HepG2 (cell line): ENCODE data around the gene TTLL10. TPM values are rescaled to one million over a fixed set of nuclear protein-coding genes. Genes with fewer than 3 reads are reported as not detected.
A peak's percentile ranks its signal among the peaks of the same experiment; 100 is the strongest.

Source experiments
- ATF6 ChIP-seq: sonication (generic); formaldehyde crosslinking; conservative IDR thresholded peaks from 2 replicates; pipeline ENCODE4 v1.4.0; 2020; ENCODE audit warnings: missing genetic modification reagents
- CEBPZ ChIP-seq: IDR thresholded peaks from 2 replicates; pipeline ENCODE4 v1.6.1; 2012; ENCODE audit warnings: low read length, improper control_type of control experiment
- FIP1L1 ChIP-seq: fragments of 200-400 bp; formaldehyde crosslinking; IDR thresholded peaks from 2 replicates; pipeline ENCODE4 v1.6.1; 2018; ENCODE audit warnings: low read depth, mild to moderate bottlenecking, low read length, moderate library complexity, borderline replicate concordance; ENCODE audit not compliant: insufficient read depth
- FOSL2 ChIP-seq: sonication (generic); formaldehyde crosslinking; IDR thresholded peaks from 2 replicates; pipeline ENCODE4 v1.4.0; 2020; ENCODE audit warnings: missing genetic modification reagents
- FOXA1 ChIP-seq, 2 experiments: fragments of 450-650 bp in 1 of 2; sonication (generic) in 1 of 2; formaldehyde crosslinking in 1 of 2; IDR thresholded peaks; 2 replicates each; pipeline versions ENCODE4 v1.4.0 to v1.6.1; 2016 to 2020; ENCODE audit warnings: missing genetic modification reagents in 1 of 2
- KDM1A ChIP-seq: IDR thresholded peaks from 2 replicates; pipeline ENCODE4 v1.6.1; 2016; ENCODE audit warnings: missing compliant biosample characterization
- NR0B2 ChIP-seq: sonication (generic); formaldehyde crosslinking; IDR thresholded peaks from 2 replicates; pipeline ENCODE4 v1.4.0; 2020; ENCODE audit warnings: mild to moderate bottlenecking, missing genetic modification reagents
- SNAPC2 ChIP-seq: sonication (generic); formaldehyde crosslinking; IDR thresholded peaks from 2 replicates; pipeline ENCODE4 v1.8.1; 2022; ENCODE audit warnings: mild to moderate bottlenecking, missing genetic modification reagents
- SOX6 ChIP-seq, 2 experiments: fragments of 450-650 bp in 1 of 2; sonication (generic) in 1 of 2; formaldehyde crosslinking in 1 of 2; IDR thresholded peaks; 2 replicates each; pipeline versions ENCODE4 v1.4.0 to v1.6.1; 2017 to 2020; ENCODE audit warnings: antibody characterized with exemption in 1 of 2, mild to moderate bottlenecking in 1 of 2, missing genetic modification reagents in 1 of 2
- SSRP1 ChIP-seq: IDR thresholded peaks from 2 replicates; pipeline ENCODE4 v1.6.1; 2016; ENCODE audit warnings: control low read depth
- WIZ ChIP-seq: sonication (generic); formaldehyde crosslinking; IDR thresholded peaks from 2 replicates; pipeline ENCODE4 v1.5.1; 2020; ENCODE audit warnings: mild to moderate bottlenecking, missing genetic modification reagents
- ZBTB7B ChIP-seq: sonication (generic); formaldehyde crosslinking; IDR thresholded peaks from 2 replicates; pipeline ENCODE4 v1.4.0; 2020; ENCODE audit warnings: missing genetic modification reagents
- ZFYVE20 ChIP-seq: sonication (generic); formaldehyde crosslinking; IDR thresholded peaks from 2 replicates; pipeline ENCODE4 v1.8.0; 2023; ENCODE audit warnings: low read depth, mild to moderate bottlenecking, moderate library complexity, missing genetic modification reagents, borderline replicate concordance
- ZNF20 ChIP-seq: sonication (generic); formaldehyde crosslinking; IDR thresholded peaks from 2 replicates; pipeline ENCODE4 v1.4.0; 2020; ENCODE audit warnings: mild to moderate bottlenecking, moderate library complexity, missing genetic modification reagents
- ZNF83 ChIP-seq: sonication (generic); formaldehyde crosslinking; IDR thresholded peaks from 2 replicates; pipeline ENCODE4 v1.4.0; 2020; ENCODE audit warnings: missing genetic modification reagents, mild to moderate bottlenecking, borderline replicate concordance
- ZXDC ChIP-seq: sonication (generic); formaldehyde crosslinking; IDR thresholded peaks from 2 replicates; pipeline ENCODE4 v1.5.0; 2020; ENCODE audit warnings: mild to moderate bottlenecking, missing genetic modification reagents
- ZZZ3 ChIP-seq: sonication (generic); formaldehyde crosslinking; IDR thresholded peaks from 2 replicates; pipeline ENCODE4 v1.4.0; 2020; ENCODE audit warnings: missing genetic modification reagents, mild to moderate bottlenecking, borderline replicate concordance
- polyA plus RNA-seq, 8 experiments: library from polyadenylated mRNA; depleted of rRNA in 3 of 8; stranded (reverse) in 7 of 8; unstranded in 1 of 8; fragments of >200 nt; fragmentation: Illumina TruSeq in 4 of 8; extraction: Trizol in 4 of 8; gene quantifications; 2 replicates each; pipeline versions ENCODE4 v1.2.1 to v1.2.3, GENCODE V29; 2011 to 2016; ENCODE audit warnings: low read depth in 4 of 8, missing spikeins in 1 of 8, mixed read lengths in 1 of 8; ENCODE audit not compliant: insufficient read depth in 1 of 8
- total RNA-seq, 5 experiments: library from RNA; depleted of rRNA; stranded (reverse); fragments of >200 nt; fragmentation: Illumina TruSeq; extraction: Trizol; gene quantifications; 2 replicates each; pipeline ENCODE4 v1.2.3, GENCODE V29; 2016; ENCODE audit warnings: low read depth in 1 of 5
- TF ChIP-seq, protein P1 (sequence below): sonication (generic); formaldehyde crosslinking; IDR thresholded peaks from 2 replicates; pipeline ENCODE4 v1.5.0; 2020; ENCODE audit warnings: mild to moderate bottlenecking, missing genetic modification reagents, moderate library complexity

TTLL10 gene
- total and polyA plus RNA-seq, 2 of the 13 experiments (the other 11 are each of a cell fraction or from before 2014, with no cell fraction given): not detected

DNA sequence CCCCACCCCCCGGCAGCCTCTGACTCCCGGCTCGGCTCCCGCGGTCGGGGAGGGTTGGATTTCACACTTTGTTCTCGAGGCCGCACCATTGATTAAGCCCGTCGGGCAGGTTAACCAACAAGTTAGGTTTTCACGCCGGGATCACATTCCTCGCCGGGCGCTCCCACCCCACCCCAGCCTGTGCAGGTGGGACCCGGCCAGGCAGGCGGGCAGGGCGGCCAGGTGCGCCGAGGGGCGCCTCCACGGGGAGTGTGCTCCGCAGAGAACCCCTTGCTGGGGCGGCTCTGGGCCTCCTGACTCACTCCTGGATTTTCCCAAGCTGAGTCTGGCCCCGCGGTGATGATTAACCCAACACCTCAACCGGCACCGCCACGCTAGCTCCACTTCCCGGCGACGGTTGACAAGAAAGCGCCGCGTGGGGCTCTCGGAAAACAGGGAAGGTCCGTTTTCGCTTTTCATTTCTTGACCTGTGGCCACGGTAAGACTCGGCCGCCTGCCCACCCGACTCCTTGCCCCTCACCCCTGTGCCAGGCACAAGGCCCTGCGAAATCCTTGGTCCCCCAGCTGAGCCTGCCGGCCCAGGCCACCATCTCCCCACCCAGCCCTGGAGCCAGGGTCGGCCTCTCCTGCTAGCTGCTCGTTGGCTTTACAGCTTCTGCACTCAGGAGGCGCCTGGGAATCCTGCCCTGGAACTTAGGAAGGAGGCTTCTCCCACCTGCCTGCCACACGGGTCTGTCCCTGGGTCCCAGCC lies 8.8 kb upstream of the TTLL10 start (continued):
- TF ChIP-seq CEBPZ: no peak
- no peak for TF ChIP-seq WIZ
- TF ChIP-seq ZXDC (CRISPR knock-in tag): peak; percentile 56; the same call in 1 of the 2 replicates
- TF ChIP-seq, protein P1, sequence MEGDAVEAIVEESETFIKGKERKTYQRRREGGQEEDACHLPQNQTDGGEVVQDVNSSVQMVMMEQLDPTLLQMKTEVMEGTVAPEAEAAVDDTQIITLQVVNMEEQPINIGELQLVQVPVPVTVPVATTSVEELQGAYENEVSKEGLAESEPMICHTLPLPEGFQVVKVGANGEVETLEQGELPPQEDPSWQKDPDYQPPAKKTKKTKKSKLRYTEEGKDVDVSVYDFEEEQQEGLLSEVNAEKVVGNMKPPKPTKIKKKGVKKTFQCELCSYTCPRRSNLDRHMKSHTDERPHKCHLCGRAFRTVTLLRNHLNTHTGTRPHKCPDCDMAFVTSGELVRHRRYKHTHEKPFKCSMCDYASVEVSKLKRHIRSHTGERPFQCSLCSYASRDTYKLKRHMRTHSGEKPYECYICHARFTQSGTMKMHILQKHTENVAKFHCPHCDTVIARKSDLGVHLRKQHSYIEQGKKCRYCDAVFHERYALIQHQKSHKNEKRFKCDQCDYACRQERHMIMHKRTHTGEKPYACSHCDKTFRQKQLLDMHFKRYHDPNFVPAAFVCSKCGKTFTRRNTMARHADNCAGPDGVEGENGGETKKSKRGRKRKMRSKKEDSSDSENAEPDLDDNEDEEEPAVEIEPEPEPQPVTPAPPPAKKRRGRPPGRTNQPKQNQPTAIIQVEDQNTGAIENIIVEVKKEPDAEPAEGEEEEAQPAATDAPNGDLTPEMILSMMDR (CRISPR knock-in tag): 0 out of 2 replicates have a peak, but pooled peaks have one; percentile 7
- TF ChIP-seq SNAPC2 (CRISPR knock-in tag): no peak
- TF ChIP-seq FIP1L1: no peak
- TF ChIP-seq ZNF20 (CRISPR knock-in tag): no peak
- no peak for TF ChIP-seq SOX6 (IDR thresholded peaks at IDR 0.05)
- peak; percentile 9; the same call in 1 of the 2 replicates for TF ChIP-seq SOX6 (CRISPR knock-in tag; IDR thresholded peaks at IDR 0.05)
- no peak for TF ChIP-seq FOXA1 (IDR thresholded peaks at IDR 0.05)
- TF ChIP-seq FOXA1 (CRISPR knock-in tag; IDR thresholded peaks at IDR 0.05): no peak
- TF ChIP-seq KDM1A: no peak
- peak; percentile 48; the same call in 1 of the 2 replicates for TF ChIP-seq ZBTB7B (CRISPR knock-in tag)
- TF ChIP-seq ATF6: no peak
- TF ChIP-seq ZFYVE20: no peak
- no peak for TF ChIP-seq SSRP1
- TF ChIP-seq ZZZ3: no peak
- peak; percentile 74; the same call in 1 of the 2 replicates for TF ChIP-seq FOSL2 (CRISPR knock-in tag)
- TF ChIP-seq NR0B2 (CRISPR knock-in tag): no peak
- 0 out of 2 replicates have a peak, but pooled peaks have one; percentile 40 for TF ChIP-seq ZNF83
